ENCODE data around the gene MEIS3. TPM values are rescaled to one million over a fixed set of nuclear protein-coding genes. Genes with fewer than 3 reads are reported as not detected.

Gene MEIS3
- total RNA-seq, 2 experiments from 2014 or later: not detected

DNA sequence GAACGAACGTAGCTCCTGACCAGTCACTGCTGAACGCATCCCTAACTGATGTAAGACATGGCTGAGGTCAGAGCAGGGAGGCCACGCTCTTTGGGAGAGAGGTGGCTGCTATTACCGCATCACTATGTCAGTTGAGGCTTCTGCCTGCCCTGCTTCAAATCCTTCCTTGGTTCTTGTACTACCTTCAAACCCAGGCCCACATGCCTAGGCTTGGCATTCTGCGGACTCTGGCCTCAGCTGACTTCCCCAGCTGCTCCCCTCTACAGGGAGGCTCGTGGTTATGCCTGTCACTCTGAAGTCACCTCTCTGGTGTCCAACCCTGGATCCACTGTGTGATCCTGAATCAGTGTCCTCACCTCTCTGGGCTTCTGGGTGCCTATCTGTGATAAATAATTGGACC is 14.8 kb upstream of the MEIS3 start:
- Mint-ChIP-seq H3K36me3 (ENCODE audit: low read depth) (peaks cover 6% of the 10 kb centered on the region), H3K4me3 (no peak overlapping the region), H3K4me1 (ENCODE audit: low read depth) (peaks cover 69% of the 10 kb centered on the region), H3K27me3 (ENCODE audit: low read depth) (peaks cover 12% of the 10 kb centered on the region), H3K9me3 (ENCODE audit: insufficient read depth) (no peaks in the 10 kb centered on the region), H3K27ac (no peak overlapping the region)
- ChIA-PET CTCF (interaction anchor here (0.9 to 5.7 kb wide), 9 partner anchors 50 to 832 kb away, joined by 3 to 118 read pairs (median 9); partner anchors contain the start of genes DHX34, KPTN and NAPA), POLR2A (no interaction called here)
- no peak for ATAC-seq
- no peak for DNase-seq

DNA sequence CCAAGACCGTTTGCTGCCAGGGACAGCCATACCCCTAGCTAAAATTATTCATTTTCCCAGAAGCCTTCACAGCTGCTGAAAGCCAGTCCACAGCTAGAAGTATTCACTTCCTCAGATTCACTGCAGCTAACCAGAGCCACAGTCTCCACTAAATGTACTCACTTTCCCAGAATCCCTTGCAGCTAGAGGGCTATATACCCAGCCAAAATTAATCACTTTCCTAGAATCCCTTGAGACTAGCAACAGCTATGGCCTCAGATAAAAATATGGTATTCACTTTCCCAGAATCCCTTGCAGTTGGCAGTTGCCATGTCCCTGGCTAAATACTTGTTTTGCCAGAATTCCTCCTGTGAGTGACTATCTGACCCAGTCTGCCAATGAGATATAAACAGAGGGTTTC is 13.8 kb upstream of the MEIS3 start:
- ATAC-seq (no peak), DNase-seq (no peak)
- Mint-ChIP-seq H3K9me3 (ENCODE audit: insufficient read depth) (no peaks in the 10 kb centered on the region), H3K27me3 (ENCODE audit: low read depth) (peaks cover 8% of the 10 kb centered on the region), H3K27ac (no peak overlapping the region), H3K4me3 (no peak overlapping the region), H3K4me1 (ENCODE audit: low read depth) (peaks cover 66% of the 10 kb centered on the region), H3K36me3 (ENCODE audit: low read depth) (peaks cover 6% of the 10 kb centered on the region)
- ChIA-PET POLR2A (interaction anchor here (0.9 kb wide), 2 partner anchors 167 to 320 kb away, joined by 3 to 4 read pairs; partner anchors contain the start of gene ZC3H4), CTCF (interaction anchor here (1.0 to 3.6 kb wide), 17 partner anchors 13 to 833 kb away, joined by 3 to 18 read pairs (median 4); partner anchors contain the start of genes DHX34, EHD2, KPTN and NAPA)

DNA sequence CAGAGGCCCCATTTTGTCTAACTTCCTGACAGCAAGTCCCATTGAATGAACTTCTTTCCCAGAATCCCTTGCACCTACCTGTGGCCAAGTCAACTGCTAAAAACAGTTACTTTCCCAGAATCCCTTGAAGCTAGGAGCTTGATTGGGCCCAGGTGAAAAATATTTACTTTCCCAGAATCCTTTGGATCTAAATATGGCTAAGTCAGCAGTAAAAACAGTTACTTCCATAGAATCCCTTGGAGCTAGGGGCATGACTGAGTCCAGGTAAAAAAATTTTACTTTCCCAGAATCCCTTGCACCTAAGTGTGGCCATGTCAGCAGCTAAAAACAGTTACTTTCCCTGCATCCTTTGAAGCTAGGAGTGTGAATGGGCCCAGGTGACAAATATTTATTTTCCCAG is 13.2 kb upstream of the MEIS3 start:
- H3K27ac Mint-ChIP-seq: no peak overlapping the region
- H3K27me3 Mint-ChIP-seq (ENCODE audit: low read depth): peaks cover 8% of the 10 kb centered on the region
- CTCF ChIA-PET: interaction anchor here (1.0 to 3.6 kb wide), 16 partner anchors 14 to 312 kb away, joined by 3 to 18 read pairs (median 4); partner anchors contain the start of genes DHX34, EHD2, KPTN and NAPA
- POLR2A ChIA-PET: interaction anchor here (0.9 kb wide), 2 partner anchors 168 to 319 kb away, joined by 3 to 4 read pairs; partner anchors contain the start of gene ZC3H4
- H3K9me3 Mint-ChIP-seq (ENCODE audit: insufficient read depth): no peaks in the 10 kb centered on the region
- no peak overlapping the region for H3K4me3 Mint-ChIP-seq
- ATAC-seq (no peak), DNase-seq (no peak)
- peaks cover 66% of the 10 kb centered on the region for H3K4me1 Mint-ChIP-seq (ENCODE audit: low read depth)
- peaks cover 6% of the 10 kb centered on the region for H3K36me3 Mint-ChIP-seq (ENCODE audit: low read depth)

DNA sequence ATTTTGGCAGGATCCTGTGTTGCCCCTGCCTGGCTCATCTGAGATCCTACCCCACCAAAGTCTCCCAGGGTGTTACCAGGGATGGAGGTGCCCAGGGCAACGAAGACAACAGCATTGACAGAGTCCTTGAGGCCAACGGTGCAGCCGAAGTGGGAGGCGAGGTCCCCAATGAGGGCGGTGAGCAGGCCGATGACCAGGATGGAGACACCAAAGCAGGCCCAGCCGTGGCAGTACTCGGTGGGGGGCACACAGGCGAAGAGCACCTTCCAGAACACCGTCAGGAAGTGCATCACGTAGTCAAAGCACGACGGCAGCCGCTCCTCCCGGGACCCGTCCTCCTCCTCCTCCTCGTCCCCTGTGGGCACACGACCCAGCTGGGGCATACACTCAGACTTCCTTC is 12.8 kb upstream of the MEIS3 start:
- peaks cover 6% of the 10 kb centered on the region for H3K36me3 Mint-ChIP-seq (ENCODE audit: low read depth)
- DNase-seq: no peak
- POLR2A ChIA-PET: interaction anchor here (0.9 kb wide), 1 partner anchor 168 kb away, joined by 4 read pairs; no protein-coding TSS in a partner anchor
- H3K27ac Mint-ChIP-seq: no peak overlapping the region
- peaks cover 62% of the 10 kb centered on the region for H3K4me1 Mint-ChIP-seq (ENCODE audit: low read depth)
- H3K4me3 Mint-ChIP-seq: no peak overlapping the region
- ATAC-seq: no peak
- peaks cover 8% of the 10 kb centered on the region for H3K27me3 Mint-ChIP-seq (ENCODE audit: low read depth)
- CTCF ChIA-PET: interaction anchor here (1.0 to 3.6 kb wide), 13 partner anchors 14 to 312 kb away, joined by 3 to 18 read pairs (median 4); partner anchors contain the start of genes EHD2 and NAPA
- no peaks in the 10 kb centered on the region for H3K9me3 Mint-ChIP-seq (ENCODE audit: insufficient read depth)

DNA sequence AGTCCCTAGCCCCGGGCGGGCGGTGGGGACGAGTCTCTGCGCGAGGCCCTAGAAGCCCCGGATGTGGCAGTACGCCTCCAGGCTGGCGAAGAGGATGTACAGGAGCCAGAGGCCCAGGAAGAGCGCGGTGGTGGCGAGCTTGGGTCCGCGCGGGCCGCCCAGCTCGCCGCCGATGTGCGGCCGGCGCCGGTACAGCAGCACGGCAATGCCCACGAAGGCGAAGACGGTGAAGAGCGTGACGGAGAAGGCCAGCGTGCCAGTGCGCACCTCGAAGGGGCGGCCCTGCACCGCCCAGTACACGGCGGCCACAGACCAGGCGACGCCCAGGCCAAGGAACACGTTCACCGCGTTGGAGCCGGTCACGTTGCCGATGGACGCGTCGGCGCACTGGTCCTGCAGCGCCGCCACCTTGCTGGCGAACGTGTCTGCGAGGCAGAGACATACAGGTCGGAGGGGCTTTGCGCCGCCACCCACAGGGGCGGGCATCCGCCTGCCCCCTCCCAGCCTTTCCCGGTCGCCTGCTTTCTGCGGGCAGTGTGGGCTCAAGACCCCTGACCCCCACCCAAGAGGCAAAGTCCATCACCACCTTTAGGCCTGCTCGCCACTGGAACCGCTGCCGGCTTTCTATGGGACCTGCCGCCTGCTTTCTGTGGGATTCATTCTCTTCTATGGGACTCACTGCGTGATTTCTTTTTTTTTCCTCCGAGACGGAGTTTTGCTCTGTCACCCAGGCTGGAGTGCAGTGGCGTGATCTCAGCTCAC is 10.9 kb upstream of the MEIS3 start:
- Mint-ChIP-seq H3K36me3 (ENCODE audit: low read depth) (peaks cover 6% of the 10 kb centered on the region), H3K4me1 (ENCODE audit: low read depth) (peaks cover 47% of the 10 kb centered on the region), H3K9me3 (ENCODE audit: insufficient read depth) (no peaks in the 10 kb centered on the region), H3K27ac (peak overlapping the region; percentile 77), H3K27me3 (ENCODE audit: low read depth) (peaks cover 19% of the 10 kb centered on the region), H3K4me3 (peak overlapping the region; percentile 64)
- peak; percentile 45 for ATAC-seq
- peak; percentile 62 for DNase-seq
- ChIA-PET CTCF (interaction anchor here (0.6 to 2.9 kb wide), 3 partner anchors 9 to 269 kb away, joined by 3 to 38 read pairs (median 5); no protein-coding TSS in a partner anchor), POLR2A (interaction anchor here (0.6 to 1.1 kb wide), 2 partner anchors 53 to 115 kb away, joined by 3 to 4 read pairs; no protein-coding TSS in a partner anchor)

DNA sequence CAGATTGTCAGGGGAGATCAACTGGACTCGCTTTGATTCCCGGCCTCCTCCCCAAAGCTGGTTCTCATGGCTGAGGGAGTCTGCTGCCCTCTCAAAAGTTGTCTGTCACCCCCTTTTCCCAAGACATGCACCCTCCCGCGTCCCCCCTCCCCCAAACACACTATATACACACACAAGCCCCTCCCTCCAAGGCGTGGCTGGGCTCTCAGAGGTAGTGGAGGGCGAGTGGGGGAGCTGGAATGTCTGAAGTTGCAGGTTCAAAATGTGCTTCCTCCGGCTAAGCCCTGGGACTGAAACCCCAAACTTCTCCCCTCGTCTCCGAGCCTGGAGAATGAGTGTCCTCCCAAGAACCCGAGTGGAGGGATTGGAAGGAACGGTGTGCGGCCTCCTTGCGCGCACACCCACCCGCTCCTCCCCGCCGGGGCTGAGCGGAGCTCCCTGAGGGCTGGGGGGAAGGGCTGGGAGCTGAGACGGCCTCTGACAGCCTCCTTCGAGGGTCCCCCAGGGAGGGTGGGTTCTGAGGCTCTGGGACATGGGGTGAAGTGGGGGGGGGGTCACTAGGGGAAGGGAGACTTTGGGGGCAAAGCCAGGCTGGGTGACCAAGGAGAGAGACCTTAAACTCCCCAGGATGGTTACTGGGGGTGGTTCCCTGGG is 9.9 kb upstream of the MEIS3 start:
- CTCF ChIA-PET: interaction anchor here (0.6 to 3.5 kb wide), 16 partner anchors 7 to 284 kb away, joined by 3 to 38 read pairs (median 7); partner anchors contain the start of genes DHX34, EHD2, INAFM1 and KPTN
- no peak for ATAC-seq
- Mint-ChIP-seq H3K27ac (no peak overlapping the region), H3K27me3 (ENCODE audit: low read depth) (peaks cover 26% of the 10 kb centered on the region), H3K9me3 (ENCODE audit: insufficient read depth) (no peaks in the 10 kb centered on the region), H3K4me3 (peak overlapping the region; percentile 64), H3K36me3 (ENCODE audit: low read depth) (peaks cover 6% of the 10 kb centered on the region), H3K4me1 (ENCODE audit: low read depth) (peaks cover 39% of the 10 kb centered on the region)
- no peak for DNase-seq
- POLR2A ChIA-PET: interaction anchor here (0.6 to 1.7 kb wide), 4 partner anchors 10 to 114 kb away, joined by 3 to 5 read pairs (median 4); partner anchors contain the start of genes MEIS3 and NAPA

DNA sequence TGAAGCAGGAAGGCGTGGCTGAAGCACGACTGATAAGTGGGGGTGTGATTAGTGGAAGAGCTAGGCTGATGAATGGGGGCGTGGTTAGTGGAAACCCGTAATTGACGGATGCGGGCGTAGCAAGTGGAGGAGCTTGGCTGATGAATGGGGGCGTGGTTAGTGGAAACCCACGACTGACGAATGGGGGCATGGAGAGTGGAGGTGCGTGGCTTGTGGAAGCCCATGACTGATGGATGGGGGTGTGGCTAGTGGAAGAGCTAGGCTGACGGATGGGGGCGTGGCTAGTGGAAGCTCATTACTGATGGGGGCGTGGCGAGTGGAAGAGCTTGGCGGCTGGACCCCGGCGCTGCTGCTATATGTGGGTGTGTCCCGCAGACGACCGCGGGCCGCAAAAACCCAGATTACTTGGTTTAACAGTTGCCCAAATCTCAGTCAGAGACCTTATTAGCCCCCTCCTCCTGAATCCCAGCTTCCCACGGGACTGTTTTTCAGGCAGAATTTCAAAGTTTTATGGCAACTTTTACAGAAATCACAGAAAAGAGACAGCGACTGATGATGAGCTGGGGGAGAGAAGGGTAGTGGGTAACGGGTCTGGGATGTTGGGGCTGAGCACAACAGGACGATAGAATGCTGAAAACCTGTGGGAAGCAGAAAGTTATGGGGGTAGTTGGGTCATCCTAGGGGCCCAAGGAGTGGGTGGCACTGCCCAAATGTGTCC is 9.0 kb upstream of the MEIS3 start:
- peak; percentile 88 for ATAC-seq
- H3K27ac Mint-ChIP-seq: no peak overlapping the region
- ChIA-PET POLR2A (interaction anchor here (0.5 to 1.7 kb wide), 6 partner anchors 9 to 154 kb away, joined by 3 to 6 read pairs (median 4); partner anchors contain the start of genes INAFM1, MEIS3 and NAPA), CTCF (interaction anchor here (0.6 to 3.5 kb wide), 39 partner anchors 8 to 340 kb away, joined by 3 to 38 read pairs (median 4); partner anchors contain the start of genes DHX34, EHD2, INAFM1 and KPTN)
- DNase-seq: peak; percentile 96
- peaks cover 32% of the 10 kb centered on the region for H3K27me3 Mint-ChIP-seq (ENCODE audit: low read depth)
- H3K9me3 Mint-ChIP-seq (ENCODE audit: insufficient read depth): no peaks in the 10 kb centered on the region
- no peak overlapping the region for H3K4me3 Mint-ChIP-seq
- peaks cover 31% of the 10 kb centered on the region for H3K4me1 Mint-ChIP-seq (ENCODE audit: low read depth)
- H3K36me3 Mint-ChIP-seq (ENCODE audit: low read depth): peaks cover 6% of the 10 kb centered on the region

DNA sequence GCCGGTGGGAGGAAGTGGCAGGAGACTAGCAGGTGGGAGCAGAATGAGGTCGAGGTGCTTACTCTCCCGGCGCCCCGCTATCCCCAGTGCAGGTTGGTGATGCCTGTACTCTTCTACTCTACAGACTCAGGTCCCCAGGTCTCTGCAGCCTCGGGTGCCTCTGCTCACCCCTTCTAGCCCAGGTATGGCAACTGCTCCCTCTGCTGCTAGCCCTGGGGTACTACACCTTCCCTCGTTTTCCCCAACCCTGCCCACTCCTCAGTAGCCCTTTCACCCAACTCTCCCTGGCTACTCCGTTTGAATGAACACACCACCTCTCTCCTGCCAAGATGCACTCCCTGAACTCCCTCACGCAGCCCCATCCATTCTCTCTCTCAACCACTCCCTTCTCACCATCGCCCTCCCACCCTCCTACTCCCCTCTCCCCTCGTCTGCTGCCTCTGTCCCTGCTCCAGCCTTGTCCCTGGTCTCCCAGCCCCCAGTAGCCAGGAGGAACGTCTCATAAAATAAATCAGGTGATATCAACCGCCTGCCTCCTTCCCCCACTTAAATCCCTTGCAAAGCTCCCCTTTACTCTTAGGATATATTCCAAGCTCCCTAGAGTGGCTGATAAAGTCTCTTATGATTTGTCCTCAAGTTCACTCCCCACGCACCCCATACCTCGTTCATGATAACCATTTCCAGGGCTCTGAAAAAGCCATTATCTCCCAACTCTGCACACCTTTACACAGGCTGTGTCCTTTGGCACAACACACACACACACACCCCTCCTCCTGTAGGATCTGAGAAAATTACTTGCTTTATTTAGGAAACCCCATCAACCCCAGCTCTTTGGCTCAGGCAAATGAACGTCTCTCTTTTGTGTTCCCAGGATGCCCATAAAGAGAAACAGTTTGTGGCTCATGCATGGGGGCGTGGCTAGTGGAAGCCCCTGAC is 8.2 kb upstream of the MEIS3 start:
- Mint-ChIP-seq H3K27me3 (ENCODE audit: low read depth) (peaks cover 41% of the 10 kb centered on the region), H3K4me1 (ENCODE audit: low read depth) (peaks cover 23% of the 10 kb centered on the region), H3K9me3 (ENCODE audit: insufficient read depth) (no peaks in the 10 kb centered on the region), H3K4me3 (no peak overlapping the region), H3K36me3 (ENCODE audit: low read depth) (peaks cover 3% of the 10 kb centered on the region), H3K27ac (no peak overlapping the region)
- ChIA-PET POLR2A (interaction anchor here (0.7 to 1.7 kb wide), 4 partner anchors 60 to 151 kb away, joined by 3 to 6 read pairs (median 4); partner anchors contain the start of gene NAPA), CTCF (interaction anchor here (0.6 to 3.5 kb wide), 38 partner anchors 8 to 340 kb away, joined by 3 to 38 read pairs (median 4); partner anchors contain the start of genes DHX34, EHD2, INAFM1 and KPTN)
- peak; percentile 46 for ATAC-seq
- peak; percentile 80 for DNase-seq

DNA sequence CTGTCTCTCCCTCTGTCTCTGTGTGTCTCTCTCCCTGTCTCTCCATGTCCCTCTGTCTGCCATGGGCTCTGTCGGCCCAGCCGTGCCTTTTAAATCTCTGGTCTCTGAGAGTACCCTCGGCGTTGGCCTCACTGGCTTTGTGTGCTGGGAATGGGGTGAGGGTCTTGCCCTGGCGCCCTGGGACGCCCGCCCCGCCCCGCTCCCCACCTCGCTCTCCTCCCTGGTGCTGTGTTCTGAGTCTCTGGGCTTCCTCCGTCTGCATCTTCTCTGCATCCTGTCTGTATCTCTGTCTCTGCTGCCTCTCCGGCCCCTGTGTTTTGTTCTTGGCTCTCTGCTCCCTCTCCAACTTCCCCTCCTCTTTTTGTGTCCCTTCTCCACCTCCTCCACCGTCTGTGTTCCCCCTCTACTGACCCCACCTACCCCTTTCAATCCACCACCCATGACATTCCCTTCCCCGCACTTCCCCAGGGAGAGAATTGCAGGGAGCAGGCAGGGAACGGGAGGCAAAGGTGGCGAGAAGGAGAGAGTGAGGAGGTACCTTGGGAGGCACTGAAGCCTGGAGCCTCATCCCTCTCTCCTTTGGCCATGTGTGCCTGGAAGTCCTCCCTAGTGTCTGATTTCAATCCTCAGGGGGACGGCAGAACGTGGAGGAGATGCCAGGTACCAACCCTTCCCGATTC is 4.0 kb upstream of the MEIS3 start:
- Mint-ChIP-seq H3K4me3 (no peak overlapping the region), H3K9me3 (ENCODE audit: insufficient read depth) (no peaks in the 10 kb centered on the region), H3K27ac (no peak overlapping the region), H3K27me3 (ENCODE audit: low read depth) (peaks cover 67% of the 10 kb centered on the region), H3K36me3 (ENCODE audit: low read depth) (no peaks in the 10 kb centered on the region), H3K4me1 (ENCODE audit: low read depth) (peaks cover 23% of the 10 kb centered on the region)
- ATAC-seq (no peak), DNase-seq (no peak)
- ChIA-PET POLR2A (no interaction called here), CTCF (no interaction called here)

Measured in activated CD8-positive, alpha-beta T cell treated with anti-CD3 and anti-CD28 coated beads, Interleukin-2, amount 10 ng/mL, durations not matched to agents 7 days and 5 days (primary cell).